RWPE1 (cell line): ENCODE results near the gene PALLD.

Experiments
- CTCF ChIA-PET: fragments of 350-600 bp; sonication (Branson Sonifier 250); formaldehyde crosslinking; extraction: SDS; loops from one replicate; lab custom pipeline; 2021; lab: Yijun Ruan, JAX
- POLR2A ChIA-PET: fragments of 400-600 bp; formaldehyde crosslinking; extraction: SDS; loops from one replicate; lab custom pipeline; 2020; ENCODE audit warnings: antibody characterized with exemption; ENCODE audit not compliant: low non-redundant PET; lab: Yijun Ruan, JAX
- DNase-seq: peaks from one replicate; pipeline ENCODE4 v3.0.0; 2012; ENCODE audit warnings: low spot score
- H3K27ac ChIP-seq: fragments of 450-650 bp; 2 replicates; pipeline ENCODE4 v1.5.1; 2017
- CTCF ChIP-seq: fragments of 450-650 bp; conservative IDR thresholded peaks from 2 replicates; pipeline ENCODE4 v1.5.1; 2017; ENCODE audit warnings: low read depth, mild to moderate bottlenecking

The PALLD gene

GRCh38 chr4:168536448-168536847, 39.6 kb downstream of the PALLD start:
- no peak for TF ChIP-seq CTCF
- H3K27ac ChIP-seq = no peak overlapping the region
- CTCF ChIA-PET = no interaction called here
- DNase-seq = no peak
- POLR2A ChIA-PET = no interaction called here

- TF ChIP-seq CTCF = no peak
- DNase-seq = no peak
- no peak overlapping the region for H3K27ac ChIP-seq
- POLR2A ChIA-PET = no interaction called here
- CTCF ChIA-PET = no interaction called here
Measured at GRCh38 chr4:168537086-168537485, 40.2 kb downstream of the PALLD start.

- TF ChIP-seq CTCF = no peak
- POLR2A ChIA-PET = no interaction called here
- DNase-seq = no peak
- H3K27ac ChIP-seq = no peak overlapping the region
- CTCF ChIA-PET = interaction anchor here (0.7 kb wide), 1 partner anchor 1707 kb away, joined by 3 read pairs; no protein-coding TSS in a partner anchor
Measured at GRCh38 chr4:168537571-168537970, 40.7 kb downstream of the PALLD start.

- no peak for DNase-seq
Measured at GRCh38 chr4:168538632-168539031, 41.8 kb downstream of the PALLD start.

GRCh38 chr4:168540086-168540485, 43.2 kb downstream of the PALLD start:
- no peak overlapping the region for H3K27ac ChIP-seq
- ChIA-PET CTCF (interaction anchor here (0.6 kb wide), 1 partner anchor 322 kb away, joined by 3 read pairs; no protein-coding TSS in a partner anchor), POLR2A (no interaction called here)
- no peak for DNase-seq
- TF ChIP-seq CTCF = no peak

More at GRCh38 chr4:168538632-168539031, 41.8 kb downstream of the PALLD start:
- H3K27ac ChIP-seq = no peak overlapping the region
- no peak for TF ChIP-seq CTCF
- ChIA-PET POLR2A (no interaction called here), CTCF (interaction anchor here (0.7 kb wide), 1 partner anchor 22 kb away, joined by 5 read pairs; no protein-coding TSS in a partner anchor)

- TF ChIP-seq CTCF = no peak
- no peak overlapping the region for H3K27ac ChIP-seq
- CTCF ChIA-PET = no interaction called here
- DNase-seq = no peak
- POLR2A ChIA-PET = no interaction called here
Measured at GRCh38 chr4:168540503-168541265, 43.8 kb downstream of the PALLD start.
